GM23338 (cell line): ENCODE data around the gene MT1A. TPM values are rescaled to one million over a fixed set of nuclear protein-coding genes. Genes with fewer than 3 reads are reported as not detected.

ENCODE experiments used
- ATAC-seq: fragments of 200-7000 bp; cut with Tn5 transposase; 3 replicates; pipeline ENCODE4 v1.9.1; 2020
- DNase-seq: peaks from one replicate; pipeline ENCODE4 v3.0.0-alpha.2; 2015; ENCODE audit warnings: low spot score
- H2AFZ ChIP-seq: fragments of 200-600 bp; sonication (generic); 2 replicates; pipeline ENCODE4 v1.8.0; 2016; ENCODE audit warnings: antibody characterized with exemption, mild to moderate bottlenecking, moderate library complexity
- H3F3A ChIP-seq: fragments of 200-600 bp; sonication (generic); replicated peaks from 2 replicates; pipeline ENCODE4 v1.8.0; 2017; ENCODE audit warnings: antibody characterized with exemption, mixed run types, low read depth
- H3K27ac ChIP-seq: fragments of 200-600 bp; sonication (generic); 2 replicates; pipeline ENCODE4 v1.6.1; 2016; ENCODE audit warnings: low read depth
- H3K27me3 ChIP-seq: fragments of 200-600 bp; sonication (generic); 2 replicates; pipeline ENCODE4 v1.8.0; 2016; ENCODE audit warnings: mild to moderate bottlenecking, mixed run types, moderate library complexity; ENCODE audit not compliant: insufficient read depth
- H3K36me3 ChIP-seq: fragments of 200-600 bp; sonication (generic); 2 replicates; pipeline ENCODE4 v1.8.0; 2016; ENCODE audit warnings: mild to moderate bottlenecking; ENCODE audit not compliant: insufficient read depth
- H3K4me1 ChIP-seq: fragments of 200-600 bp; sonication (generic); 2 replicates; pipeline ENCODE4 v1.8.0; 2016; ENCODE audit warnings: mild to moderate bottlenecking, moderate library complexity; ENCODE audit not compliant: insufficient read depth
- H3K4me2 ChIP-seq: fragments of 200-600 bp; sonication (generic); 2 replicates; pipeline ENCODE4 v1.7.1; 2017; ENCODE audit warnings: mixed run types
- H3K4me3 ChIP-seq: fragments of 200-600 bp; sonication (generic); 2 replicates; pipeline ENCODE4 v1.6.1; 2016; ENCODE audit warnings: mixed run types
- H3K79me2 ChIP-seq: fragments of 200-600 bp; sonication (generic); replicated peaks from 2 replicates; pipeline ENCODE4 v1.8.0; 2017; ENCODE audit warnings: mild to moderate bottlenecking; ENCODE audit not compliant: insufficient read depth
- H3K9me2 ChIP-seq: fragments of 200-600 bp; sonication (generic); 2 replicates; pipeline ENCODE4 v1.8.0; 2017; ENCODE audit not compliant: insufficient read depth
- H4K20me1 ChIP-seq: fragments of 200-600 bp; sonication (generic); replicated peaks from 2 replicates; pipeline ENCODE4 v1.8.0; 2017; ENCODE audit warnings: mild to moderate bottlenecking; ENCODE audit not compliant: insufficient read depth
- H3K27ac Mint-ChIP-seq: 2 replicates; pipeline ENCODE4 v1.8.0; 2020; ENCODE audit warnings: inconsistent platforms, mild to moderate bottlenecking, moderate library complexity, mixed read lengths
- H3K27me3 Mint-ChIP-seq: 3 replicates; pipeline ENCODE4 v1.8.0; 2022; ENCODE audit warnings: low read depth, mild to moderate bottlenecking, moderate library complexity, mixed read lengths, inconsistent platforms; ENCODE audit not compliant: insufficient read depth, poor library complexity
- H3K36me3 Mint-ChIP-seq: 3 replicates; pipeline ENCODE4 v1.8.0; 2021; ENCODE audit warnings: low read depth, mild to moderate bottlenecking, inconsistent platforms, moderate library complexity, mixed read lengths
- H3K4me1 Mint-ChIP-seq: 3 replicates; pipeline ENCODE4 v1.8.0; 2020; ENCODE audit warnings: mild to moderate bottlenecking, inconsistent platforms, mixed read lengths
- H3K4me3 Mint-ChIP-seq: 3 replicates; pipeline ENCODE4 v1.8.0; 2021; ENCODE audit warnings: moderate library complexity, mild to moderate bottlenecking, inconsistent platforms, mixed read lengths
- H3K9me3 Mint-ChIP-seq: 3 replicates; pipeline ENCODE4 v1.8.0; 2020; ENCODE audit warnings: moderate library complexity, mild to moderate bottlenecking, inconsistent platforms, mixed read lengths
- CREB1 ChIP-seq: fragments of 250-450 bp; sonication (Bioruptor Pico); IDR thresholded peaks from 2 replicates; pipeline ENCODE4 v1.5.0; 2020; ENCODE audit warnings: low read depth, mild to moderate bottlenecking, moderate library complexity
- CTCF ChIP-seq, 2 experiments: fragments of 200-600 bp in 1 of 2; sonication (generic) in 1 of 2; conservative IDR thresholded peaks; 2 replicates each; pipeline versions ENCODE4 v1.5.1 to v1.6.1; 2016 to 2017; ENCODE audit warnings: antibody characterized with exemption in 2 of 2, low read depth in 2 of 2, mild to moderate bottlenecking in 2 of 2, moderate library complexity in 1 of 2
- ETS1 ChIP-seq: IDR thresholded peaks from 2 replicates; pipeline ENCODE4 v1.6.1; 2016; ENCODE audit warnings: antibody characterized with exemption
- EZH2 ChIP-seq: fragments of 200-600 bp; sonication (generic); IDR thresholded peaks from one replicate; pipeline ENCODE4 v1.8.0; 2017; ENCODE audit warnings: antibody characterized with exemption, mild to moderate bottlenecking, low read depth; ENCODE audit not compliant: unreplicated experiment
- EZH2phosphoT487 ChIP-seq: fragments of 200-600 bp; sonication (generic); IDR thresholded peaks from one replicate; pipeline ENCODE4 v1.8.1; 2018; ENCODE audit warnings: antibody characterized with exemption; ENCODE audit not compliant: unreplicated experiment
- JUNB ChIP-seq: IDR thresholded peaks from one replicate; pipeline ENCODE4 v1.6.1; 2016; ENCODE audit warnings: antibody characterized with exemption; ENCODE audit not compliant: unreplicated experiment
- NANOG ChIP-seq: IDR thresholded peaks from 2 replicates; pipeline ENCODE4 v1.6.1; 2016; ENCODE audit warnings: antibody characterized with exemption, borderline replicate concordance
- POLR2AphosphoS5 ChIP-seq: IDR thresholded peaks from 2 replicates; pipeline ENCODE4 v1.6.1; 2016; ENCODE audit warnings: antibody characterized with exemption, low read depth
- REST ChIP-seq: IDR thresholded peaks from one replicate; pipeline ENCODE4 v1.6.1; 2018; ENCODE audit warnings: antibody characterized with exemption; ENCODE audit not compliant: unreplicated experiment
- STAT1 ChIP-seq: IDR thresholded peaks from one replicate; pipeline ENCODE4 v1.6.1; 2016; ENCODE audit warnings: antibody characterized with exemption; ENCODE audit not compliant: unreplicated experiment
- ZNF114 ChIP-seq: fragments of 250-450 bp; sonication (Bioruptor Pico); IDR thresholded peaks from 2 replicates; pipeline ENCODE4 v1.5.0; 2020; ENCODE audit warnings: mild to moderate bottlenecking, moderate library complexity
- ZNF331 ChIP-seq: fragments of 250-450 bp; sonication (Bioruptor Pico); IDR thresholded peaks from 2 replicates; pipeline ENCODE4 v1.5.0; 2020; ENCODE audit warnings: low read depth, mild to moderate bottlenecking, moderate library complexity
- ZNF462 ChIP-seq: fragments of 250-450 bp; sonication (Bioruptor Pico); IDR thresholded peaks from 2 replicates; pipeline ENCODE4 v1.5.0; 2020; ENCODE audit warnings: mild to moderate bottlenecking, moderate library complexity
- polyA plus RNA-seq: library from polyadenylated mRNA; unstranded; fragments of >200 nt; fragmentation: Nextera tagmentation; extraction: Ambion mirVana; gene quantifications from 2 replicates; pipeline ENCODE4 v1.2.1, GENCODE V29; 2016
- total RNA-seq: library from RNA; depleted of rRNA; stranded (reverse); fragments of >200 nt; shearing (Covaris generic); gene quantifications from 2 replicates; pipeline ENCODE4 v1.2.3, GENCODE V29; 2014

The MT1A gene
- total and polyA plus RNA-seq, 2 experiments from 2014 or later = 2.5 TPM; not detected in 1

- no peaks in the 10 kb centered on the region for H3K9me2 ChIP-seq
- peaks cover 99% of the 10 kb centered on the region for H3K27me3 Mint-ChIP-seq
- H3K4me3 Mint-ChIP-seq = no peak overlapping the region
- no peak for TF ChIP-seq REST
- TF ChIP-seq EZH2 = no peak
- TF ChIP-seq CREB1 (CRISPR knock-in tag) = no peak
- TF ChIP-seq ZNF462 = no peak
- no peak for TF ChIP-seq JUNB
- no peak for TF ChIP-seq ETS1
- TF ChIP-seq EZH2phosphoT487 = no peak
- TF ChIP-seq CTCF (conservative IDR thresholded peaks at IDR 0.05; ENCODE audit: low read depth in 2 of 2) = no peak
- TF ChIP-seq NANOG = no peak
- no peak for TF ChIP-seq STAT1
- no peak for TF ChIP-seq POLR2AphosphoS5
- TF ChIP-seq ZNF114 (CRISPR knock-in tag) = no peak
- no peak for TF ChIP-seq ZNF331 (CRISPR knock-in tag)
- H3K9me3 Mint-ChIP-seq = no peaks in the 10 kb centered on the region; the same call in 2 of the 3 replicates
- H3K4me3 ChIP-seq = no peak overlapping the region
- no peak overlapping the region for H2AFZ ChIP-seq
- no peaks in the 10 kb centered on the region for H3K36me3 Mint-ChIP-seq
- peaks cover 13% of the 10 kb centered on the region; the same call in 1 of the 2 replicates for H3F3A ChIP-seq
- no peak overlapping the region for H3K27ac Mint-ChIP-seq
- no peaks in the 10 kb centered on the region for H3K79me2 ChIP-seq
- H3K27me3 ChIP-seq = peaks cover 100% of the 10 kb centered on the region
- H3K4me2 ChIP-seq = no peak overlapping the region
- H3K27ac ChIP-seq = no peak overlapping the region
- H4K20me1 ChIP-seq = no peaks in the 10 kb centered on the region; the same call in 1 of the 2 replicates
- no peak for ATAC-seq
- H3K4me1 Mint-ChIP-seq = peaks cover 40% of the 10 kb centered on the region
- H3K4me1 ChIP-seq = peaks cover 17% of the 10 kb centered on the region; the same call in 1 of the 2 replicates
- no peak for DNase-seq
- H3K36me3 ChIP-seq = no peaks in the 10 kb centered on the region; the same call in 1 of the 2 replicates
Observed at GRCh38 chr16:56641166-56641565, 2.7 kb downstream of the MT1A start.
